ENCODE data around the gene CACNA1H.

DNA sequence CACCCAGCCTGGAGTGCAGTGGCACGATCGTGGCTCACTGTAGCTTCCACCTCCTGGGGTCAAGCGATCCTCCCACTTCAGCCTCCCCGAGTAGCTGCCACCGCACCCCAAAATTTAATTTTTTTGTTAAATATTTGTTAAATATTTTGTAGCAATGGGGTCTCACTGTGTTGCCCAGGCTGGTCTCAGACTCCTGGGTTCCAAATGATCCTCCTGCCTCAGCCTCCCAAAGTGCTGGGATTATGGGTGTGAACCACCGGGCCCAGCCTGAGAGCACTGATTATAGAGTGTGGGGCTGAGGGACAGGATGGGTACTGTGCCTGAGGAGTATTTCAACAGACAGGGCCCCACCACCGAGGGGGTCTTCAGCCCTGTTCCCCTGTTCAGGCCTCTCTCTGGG lies 36.5 kb downstream of the CACNA1H start:
- TF ChIP-seq, protein P1, sequence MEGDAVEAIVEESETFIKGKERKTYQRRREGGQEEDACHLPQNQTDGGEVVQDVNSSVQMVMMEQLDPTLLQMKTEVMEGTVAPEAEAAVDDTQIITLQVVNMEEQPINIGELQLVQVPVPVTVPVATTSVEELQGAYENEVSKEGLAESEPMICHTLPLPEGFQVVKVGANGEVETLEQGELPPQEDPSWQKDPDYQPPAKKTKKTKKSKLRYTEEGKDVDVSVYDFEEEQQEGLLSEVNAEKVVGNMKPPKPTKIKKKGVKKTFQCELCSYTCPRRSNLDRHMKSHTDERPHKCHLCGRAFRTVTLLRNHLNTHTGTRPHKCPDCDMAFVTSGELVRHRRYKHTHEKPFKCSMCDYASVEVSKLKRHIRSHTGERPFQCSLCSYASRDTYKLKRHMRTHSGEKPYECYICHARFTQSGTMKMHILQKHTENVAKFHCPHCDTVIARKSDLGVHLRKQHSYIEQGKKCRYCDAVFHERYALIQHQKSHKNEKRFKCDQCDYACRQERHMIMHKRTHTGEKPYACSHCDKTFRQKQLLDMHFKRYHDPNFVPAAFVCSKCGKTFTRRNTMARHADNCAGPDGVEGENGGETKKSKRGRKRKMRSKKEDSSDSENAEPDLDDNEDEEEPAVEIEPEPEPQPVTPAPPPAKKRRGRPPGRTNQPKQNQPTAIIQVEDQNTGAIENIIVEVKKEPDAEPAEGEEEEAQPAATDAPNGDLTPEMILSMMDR (IDR thresholded peaks at IDR 0.05) = no peak
- TF ChIP-seq POLR2A (IDR thresholded peaks at IDR 0.05) = no peak

Measured in testis (tissue), 2 donors.